ENCODE measurements around the gene ZP4.

- TF ChIP-seq ATF3 (IDR thresholded peaks at IDR 0.05) = no peak
- TF ChIP-seq ATF3 (CRISPR knock-in tag; conservative IDR thresholded peaks at IDR 0.05) = no peak
- no peak for TF ChIP-seq GATA2 (CRISPR knock-in tag; IDR thresholded peaks at IDR 0.05)
- no peak for TF ChIP-seq NCOA4 (IDR thresholded peaks at IDR 0.05; ENCODE audit: partially characterized antibody)
- TF ChIP-seq ELF1 (tag; IDR thresholded peaks at IDR 0.05) = no peak
- no peak for TF ChIP-seq CHD2 (IDR thresholded peaks at IDR 0.05; ENCODE audit: low read depth, low read length)
- TF ChIP-seq EP300 (IDR thresholded peaks at IDR 0.05; ENCODE audit: low read length) = no peak
- TF ChIP-seq RAD21 (CRISPR knock-in tag; conservative IDR thresholded peaks at IDR 0.05 in 1 of 2, IDR thresholded peaks at IDR 0.05 in 1 of 2) = no peak
- no peak for TF ChIP-seq POLR2A (conservative IDR thresholded peaks at IDR 0.05)
- TF ChIP-seq JUN (IDR thresholded peaks at IDR 0.05; ENCODE audit: borderline replicate concordance, low read depth, low read length) = no peak
- no peak for TF ChIP-seq JUN (CRISPR knock-in tag; IDR thresholded peaks at IDR 0.05; ENCODE audit: borderline replicate concordance)
These were observed 544 bp upstream of the ZP4 start for GRCh38 chr1:237891266-237891665.

Data from K562 (cell line).